ENCODE measurements around the gene FLOT2.

DNA sequence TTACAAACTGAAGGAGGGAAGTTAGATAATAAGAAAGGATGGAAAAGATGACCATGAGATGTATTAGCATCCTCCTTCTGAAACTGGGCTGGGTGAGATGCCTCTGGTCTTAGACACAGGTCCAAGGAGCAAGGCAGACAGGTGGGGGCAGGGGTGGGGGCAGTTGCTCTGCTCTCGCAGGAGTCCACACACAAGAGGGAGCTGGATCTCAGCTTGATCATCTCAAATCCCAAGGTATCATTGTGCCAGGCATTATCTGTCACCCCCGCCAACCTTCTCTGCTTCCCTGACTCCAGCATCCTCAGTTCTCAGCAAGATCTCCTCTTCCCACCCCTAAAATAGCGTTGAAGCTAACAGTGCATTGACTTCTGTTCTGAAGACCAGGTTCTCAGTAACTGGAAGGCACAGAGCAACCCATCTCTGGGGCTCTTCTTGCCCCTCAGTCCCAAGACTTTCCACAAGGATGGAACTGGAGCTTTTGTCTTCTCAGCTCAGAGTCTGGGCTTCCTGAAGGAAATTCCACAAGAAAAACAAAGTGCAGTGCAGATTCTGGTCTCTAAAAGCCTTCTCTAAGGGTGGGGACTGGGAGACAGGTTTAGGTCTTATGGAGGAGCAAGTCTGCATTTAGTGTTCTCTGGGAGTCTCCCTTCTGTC, 1.6 kb downstream of the FLOT2 start:
- no peak for TF ChIP-seq RAD21 (conservative IDR thresholded peaks at IDR 0.05 in 1 of 2, IDR thresholded peaks at IDR 0.05 in 1 of 2)
- TF ChIP-seq KDM1A (IDR thresholded peaks at IDR 0.05; ENCODE audit: low read depth) = no peak
- TF ChIP-seq, protein P1, sequence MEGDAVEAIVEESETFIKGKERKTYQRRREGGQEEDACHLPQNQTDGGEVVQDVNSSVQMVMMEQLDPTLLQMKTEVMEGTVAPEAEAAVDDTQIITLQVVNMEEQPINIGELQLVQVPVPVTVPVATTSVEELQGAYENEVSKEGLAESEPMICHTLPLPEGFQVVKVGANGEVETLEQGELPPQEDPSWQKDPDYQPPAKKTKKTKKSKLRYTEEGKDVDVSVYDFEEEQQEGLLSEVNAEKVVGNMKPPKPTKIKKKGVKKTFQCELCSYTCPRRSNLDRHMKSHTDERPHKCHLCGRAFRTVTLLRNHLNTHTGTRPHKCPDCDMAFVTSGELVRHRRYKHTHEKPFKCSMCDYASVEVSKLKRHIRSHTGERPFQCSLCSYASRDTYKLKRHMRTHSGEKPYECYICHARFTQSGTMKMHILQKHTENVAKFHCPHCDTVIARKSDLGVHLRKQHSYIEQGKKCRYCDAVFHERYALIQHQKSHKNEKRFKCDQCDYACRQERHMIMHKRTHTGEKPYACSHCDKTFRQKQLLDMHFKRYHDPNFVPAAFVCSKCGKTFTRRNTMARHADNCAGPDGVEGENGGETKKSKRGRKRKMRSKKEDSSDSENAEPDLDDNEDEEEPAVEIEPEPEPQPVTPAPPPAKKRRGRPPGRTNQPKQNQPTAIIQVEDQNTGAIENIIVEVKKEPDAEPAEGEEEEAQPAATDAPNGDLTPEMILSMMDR (IDR thresholded peaks at IDR 0.05) = no peak
- no peak for TF ChIP-seq KDM5A (IDR thresholded peaks at IDR 0.05)
- no peak for TF ChIP-seq ESRRA (IDR thresholded peaks at IDR 0.05; ENCODE audit: borderline replicate concordance, low read length)
- TF ChIP-seq SMC3 (IDR thresholded peaks at IDR 0.05) = no peak
- no peak for TF ChIP-seq BHLHE40 (IDR thresholded peaks at IDR 0.05; ENCODE audit: low read depth, low read length)
- no peak for TF ChIP-seq POLR2A (IDR thresholded peaks at IDR 0.05; ENCODE audit: low read length)
- TF ChIP-seq REST (IDR thresholded peaks at IDR 0.05) = no peak
- no peak for TF ChIP-seq GATA3 (IDR thresholded peaks at IDR 0.05; ENCODE audit: borderline replicate concordance)
- TF ChIP-seq BCL3 (IDR thresholded peaks at IDR 0.05) = no peak
- no peak for TF ChIP-seq PHF8 (IDR thresholded peaks at IDR 0.05; ENCODE audit: borderline replicate concordance, low read depth)
- no peak for TF ChIP-seq EHMT2 (IDR thresholded peaks at IDR 0.05; ENCODE audit: low read depth)
- TF ChIP-seq HDAC2 (IDR thresholded peaks at IDR 0.05) = no peak

All from A549 (cell line).